IgD-negative memory B cell (primary cell): ENCODE data around the gene PPP1R2C. TPM values are rescaled to one million over a fixed set of nuclear protein-coding genes. Genes with fewer than 3 reads are reported as not detected.

Experiments used
- H3K27ac Mint-ChIP-seq, 3 donors: one replicate each; pipeline ENCODE4 v1.8.0; 2020 to 2022; ENCODE audit warnings: mild to moderate bottlenecking in 3 of 3, mixed read lengths in 3 of 3, moderate library complexity in 1 of 3
- H3K27me3 Mint-ChIP-seq: one replicate; pipeline ENCODE4 v1.8.0; 2021; ENCODE audit warnings: mixed read lengths
- H3K36me3 Mint-ChIP-seq: one replicate; pipeline ENCODE4 v1.8.0; 2020; ENCODE audit warnings: mild to moderate bottlenecking, mixed read lengths
- H3K4me1 Mint-ChIP-seq, 3 donors: one replicate each; pipeline ENCODE4 v1.8.0; 2020 to 2022; ENCODE audit warnings: mixed read lengths in 3 of 3, mild to moderate bottlenecking in 1 of 3
- H3K4me3 Mint-ChIP-seq, 4 donors: one replicate each; pipeline ENCODE4 v1.8.0; 2020 to 2022; ENCODE audit warnings: mild to moderate bottlenecking in 4 of 4, mixed read lengths in 4 of 4, moderate library complexity in 3 of 4
- H3K9me3 Mint-ChIP-seq, 3 donors: one replicate each; pipeline ENCODE4 v1.8.0; 2020 to 2021; ENCODE audit warnings: mixed read lengths in 3 of 3, mild to moderate bottlenecking in 1 of 3
- polyA plus RNA-seq: library from polyadenylated mRNA; unstranded; fragments of 300-500 nt; fragmentation: Illumina TruSeq; gene quantifications from one replicate; pipeline ENCODE4 v1.2.3, GENCODE V29; 2021

The PPP1R2C gene
- 4.6 TPM for polyA plus RNA-seq

GRCh38 chrX:42778096-42778495 is at the start of gene PPP1R2C:
Gene PPP1R2C (minus strand): TSS chrX:42778163. CDS start chrX:42778079, 84 bp downstream.
- Mint-ChIP-seq H3K9me3 (peaks cover 3 to 9% (median 5%) of the 10 kb centered on the region in 3 donors), H3K36me3 (no peaks in the 10 kb centered on the region), H3K4me1 (peaks cover 10 to 24% (median 18%) of the 10 kb centered on the region in 3 donors), H3K27me3 (peaks cover 4% of the 10 kb centered on the region), H3K27ac (peak within 1 kb of the TSS in 2 of 3 donors; percentile 76 to 86), H3K4me3 (peak within 1 kb of the TSS; percentile 21 to 78 (median 38))

DNA sequence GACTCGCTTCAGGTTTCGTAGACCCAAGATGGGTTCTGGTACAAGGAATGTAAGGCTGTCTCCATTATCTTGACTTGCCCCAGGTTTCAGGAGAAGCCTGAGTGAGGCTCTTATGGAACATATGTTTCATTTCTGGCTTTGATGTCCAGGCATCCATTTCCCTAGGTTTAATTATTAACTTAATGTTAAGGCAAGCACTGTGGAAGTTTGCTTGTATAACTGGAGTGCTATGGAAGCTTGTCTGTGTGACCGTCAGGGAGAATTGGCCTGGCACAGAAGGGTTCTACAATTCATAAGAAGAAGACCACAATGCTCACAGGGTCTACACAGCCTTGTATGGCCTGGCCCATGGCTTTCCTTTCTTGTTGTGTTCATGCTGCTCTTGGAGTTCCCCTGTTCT is 47.2 kb upstream of the PPP1R2C start:
- no peak overlapping the region for H3K4me3 Mint-ChIP-seq

GRCh38 chrX:42824541-42824940 is 46.6 kb upstream of the PPP1R2C start:
- Mint-ChIP-seq H3K36me3 (peaks cover 7% of the 10 kb centered on the region), H3K27ac (peak overlapping the region in 1 of 3 donors; percentile 47), H3K4me1 (peaks cover 0 to 2% (median 0%) of the 10 kb centered on the region in 3 donors), H3K4me3 (no peak overlapping the region), H3K27me3 (peaks cover 2% of the 10 kb centered on the region), H3K9me3 (peaks cover under 1 to 4% (median 3%) of the 10 kb centered on the region in 3 donors)

More for the DNA sequence above, 47.2 kb upstream of the PPP1R2C start:
- Mint-ChIP-seq H3K9me3 (peaks cover 2 to 4% (median 3%) of the 10 kb centered on the region in 3 donors), H3K4me1 (peaks cover 0 to 2% (median 0%) of the 10 kb centered on the region in 3 donors), H3K27me3 (peaks cover 2% of the 10 kb centered on the region), H3K36me3 (peaks cover 4% of the 10 kb centered on the region), H3K27ac (no peak overlapping the region)

DNA sequence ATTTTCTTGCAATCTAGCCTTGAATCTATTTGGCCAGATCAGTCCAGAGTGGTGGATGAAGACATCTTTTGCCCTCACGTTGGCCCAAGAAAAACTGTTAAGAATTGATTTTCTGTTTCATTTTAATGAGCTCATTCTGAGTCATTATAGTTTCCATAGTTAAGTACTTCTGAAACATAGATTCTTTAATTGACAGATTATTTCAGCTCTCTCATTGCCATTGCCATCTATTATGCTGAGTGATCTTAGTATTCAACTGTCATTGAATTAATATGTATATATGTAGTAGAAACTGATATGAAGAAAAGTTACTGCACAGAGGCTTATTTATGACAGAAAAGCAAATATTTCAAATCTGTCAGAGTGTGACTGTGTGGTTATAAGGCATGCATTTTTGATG is 45.5 kb upstream of the PPP1R2C start:
- Mint-ChIP-seq H3K4me1 (peaks cover 0 to 2% (median 0%) of the 10 kb centered on the region in 3 donors), H3K36me3 (peaks cover 7% of the 10 kb centered on the region), H3K9me3 (peaks cover 0 to 4% (median 4%) of the 10 kb centered on the region in 3 donors), H3K27me3 (no peaks in the 10 kb centered on the region), H3K4me3 (no peak overlapping the region), H3K27ac (no peak overlapping the region)

- Mint-ChIP-seq H3K9me3 (peaks cover 0 to 5% (median 4%) of the 10 kb centered on the region in 3 donors), H3K4me3 (no peak overlapping the region), H3K27me3 (no peaks in the 10 kb centered on the region), H3K27ac (no peak overlapping the region), H3K36me3 (peaks cover 7% of the 10 kb centered on the region), H3K4me1 (peaks cover 0 to 2% (median 0%) of the 10 kb centered on the region in 3 donors)
Observed at GRCh38 chrX:42821803-42822443, 44.0 kb upstream of the PPP1R2C start.

DNA sequence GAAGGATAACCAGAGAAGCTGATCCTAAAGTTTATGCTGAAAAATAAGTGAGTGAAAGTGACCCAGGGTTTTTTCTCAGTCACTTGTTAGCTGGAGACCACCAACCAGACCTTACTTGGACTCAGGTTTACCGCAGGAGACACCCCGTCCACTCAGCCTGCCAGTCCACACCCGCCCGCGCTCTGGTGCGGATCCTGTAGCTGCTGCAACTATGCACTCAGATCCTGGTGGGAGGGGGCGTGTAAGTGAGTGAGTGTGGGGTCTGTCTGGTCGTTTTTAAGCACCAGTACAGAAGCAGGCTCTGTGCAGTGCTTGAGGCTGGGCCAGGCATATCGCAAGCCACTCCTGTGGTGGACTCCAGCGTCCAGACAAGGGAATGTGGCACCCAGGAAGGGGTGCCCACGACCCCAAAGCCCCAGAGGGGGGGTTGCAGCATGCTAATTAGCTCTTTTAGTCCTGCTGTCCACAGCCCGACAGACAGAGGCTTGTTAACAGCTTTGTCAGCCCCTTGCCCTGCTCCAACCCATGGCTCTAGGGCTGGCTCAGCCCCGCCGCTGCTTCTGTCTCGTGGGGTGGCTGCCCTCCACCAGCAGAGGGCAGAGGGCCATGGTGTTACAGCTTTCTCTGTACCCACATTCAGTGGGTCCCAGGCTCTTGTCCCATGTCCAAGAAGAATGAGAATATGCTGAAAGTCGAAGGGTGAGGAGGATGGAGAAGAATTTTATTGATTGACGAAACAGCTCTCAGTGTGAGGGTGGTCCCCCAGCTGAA is 40.4 kb upstream of the PPP1R2C start:
- Mint-ChIP-seq H3K36me3 (peaks cover 6% of the 10 kb centered on the region), H3K4me3 (peak overlapping the region in 1 of 4 donors; percentile 27), H3K27ac (no peak overlapping the region), H3K27me3 (no peaks in the 10 kb centered on the region), H3K9me3 (peaks cover 2 to 18% (median 10%) of the 10 kb centered on the region in 3 donors), H3K4me1 (no peaks in the 10 kb centered on the region)

DNA sequence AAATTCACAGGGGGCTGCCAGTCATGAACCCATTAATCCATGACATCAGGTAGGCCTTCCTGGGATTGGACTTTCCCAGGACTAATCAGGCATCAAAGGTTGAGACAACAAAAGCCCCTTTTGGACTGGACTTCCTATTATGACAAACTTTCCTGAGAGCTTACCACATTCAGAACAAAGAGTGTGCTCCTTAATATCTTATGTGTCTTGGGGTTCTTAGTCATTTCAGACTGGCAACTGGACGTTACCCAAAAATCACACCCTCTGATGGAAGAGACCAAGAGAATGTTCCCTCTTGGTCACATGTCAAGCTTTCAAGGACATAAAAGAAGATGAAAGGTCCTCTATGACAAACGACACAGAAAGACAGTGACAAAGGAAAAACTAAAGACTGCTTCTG is 31.6 kb upstream of the PPP1R2C start:
- Mint-ChIP-seq H3K27me3 (no peaks in the 10 kb centered on the region), H3K27ac (no peak overlapping the region), H3K36me3 (peaks cover 3% of the 10 kb centered on the region), H3K4me1 (peaks cover 14 to 23% (median 15%) of the 10 kb centered on the region in 3 donors), H3K9me3 (peaks cover 0 to 13% (median 0%) of the 10 kb centered on the region in 3 donors), H3K4me3 (no peak overlapping the region)

DNA sequence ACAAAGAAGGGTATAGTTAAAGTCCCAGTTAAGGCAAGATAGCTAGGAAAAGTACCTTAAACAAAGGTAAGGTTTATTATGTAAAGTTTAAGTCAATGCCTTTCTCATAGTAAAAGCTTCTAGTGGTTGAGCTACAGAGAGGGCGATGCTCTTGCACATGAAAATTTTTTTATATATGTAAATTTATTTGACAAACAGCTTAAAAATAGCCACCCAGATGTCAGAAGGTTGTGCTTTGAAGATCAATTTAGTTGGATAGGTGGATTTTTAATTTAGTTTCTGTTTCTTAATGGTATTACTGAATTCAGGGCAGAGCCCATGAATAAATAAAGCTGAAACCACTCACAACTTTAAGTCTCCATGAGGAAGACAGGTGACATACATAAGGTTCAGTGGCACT is 29.4 kb upstream of the PPP1R2C start:
- H3K27ac Mint-ChIP-seq, result peak overlapping the region in 1 of 3 donors; percentile 19
- peaks cover 0 to 8% (median 0%) of the 10 kb centered on the region in 3 donors for H3K9me3 Mint-ChIP-seq

GRCh38 chrX:42804524-42804923 is 26.6 kb upstream of the PPP1R2C start:
- peaks cover 3% of the 10 kb centered on the region for H3K36me3 Mint-ChIP-seq
- no peak overlapping the region for H3K4me3 Mint-ChIP-seq
- peaks cover 4 to 11% (median 8%) of the 10 kb centered on the region in 3 donors for H3K4me1 Mint-ChIP-seq
- H3K27ac Mint-ChIP-seq, result no peak overlapping the region
- H3K27me3 Mint-ChIP-seq, result peaks cover 2% of the 10 kb centered on the region
- H3K9me3 Mint-ChIP-seq, result no peaks in the 10 kb centered on the region

More for the DNA sequence above, 29.4 kb upstream of the PPP1R2C start:
- peaks cover 3% of the 10 kb centered on the region for H3K36me3 Mint-ChIP-seq
- peaks cover 9 to 19% (median 10%) of the 10 kb centered on the region in 3 donors for H3K4me1 Mint-ChIP-seq
- H3K4me3 Mint-ChIP-seq, result no peak overlapping the region
- peaks cover 2% of the 10 kb centered on the region for H3K27me3 Mint-ChIP-seq

- Mint-ChIP-seq H3K4me1 (peaks cover 4 to 10% (median 8%) of the 10 kb centered on the region in 3 donors), H3K9me3 (peaks cover 0 to 4% (median 0%) of the 10 kb centered on the region in 3 donors), H3K27ac (no peak overlapping the region), H3K27me3 (peaks cover 2% of the 10 kb centered on the region), H3K36me3 (peaks cover 3% of the 10 kb centered on the region), H3K4me3 (no peak overlapping the region)
Observed at GRCh38 chrX:42803320-42803719, 25.4 kb upstream of the PPP1R2C start.

DNA sequence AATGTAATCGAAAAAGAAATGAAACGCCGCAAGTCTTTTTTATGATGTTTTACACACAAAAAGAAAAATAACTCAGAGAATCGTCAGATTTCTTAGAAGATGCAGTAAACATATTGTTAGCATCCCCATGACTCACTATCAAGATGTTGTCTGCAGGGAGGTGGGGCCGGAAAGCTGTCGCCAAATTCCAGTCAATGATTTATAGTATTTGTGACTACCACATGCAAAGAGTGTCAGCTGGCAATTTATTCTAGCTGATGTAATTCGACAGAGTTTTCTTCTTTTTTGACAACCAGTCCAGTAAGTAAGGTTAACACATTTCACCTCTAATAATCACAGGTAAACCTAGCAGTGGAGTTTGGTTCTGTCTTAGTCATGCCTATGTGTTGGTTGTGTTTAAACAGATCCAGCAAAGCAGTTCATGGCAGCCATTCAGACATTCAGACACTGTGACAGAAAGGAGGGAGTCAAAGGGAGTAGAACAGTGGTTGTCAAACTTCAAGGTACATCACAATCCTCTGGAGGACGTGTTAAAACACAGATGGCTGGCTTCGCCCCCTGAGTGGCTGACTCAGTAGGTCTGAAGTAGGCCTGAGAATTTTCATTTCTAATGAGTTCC is 19.8 kb upstream of the PPP1R2C start:
- Mint-ChIP-seq H3K27me3 (no peaks in the 10 kb centered on the region), H3K36me3 (no peaks in the 10 kb centered on the region), H3K4me3 (no peak overlapping the region), H3K4me1 (peaks cover 3 to 5% (median 4%) of the 10 kb centered on the region in 3 donors), H3K27ac (no peak overlapping the region), H3K9me3 (peaks cover 0 to 5% (median 5%) of the 10 kb centered on the region in 3 donors)

DNA sequence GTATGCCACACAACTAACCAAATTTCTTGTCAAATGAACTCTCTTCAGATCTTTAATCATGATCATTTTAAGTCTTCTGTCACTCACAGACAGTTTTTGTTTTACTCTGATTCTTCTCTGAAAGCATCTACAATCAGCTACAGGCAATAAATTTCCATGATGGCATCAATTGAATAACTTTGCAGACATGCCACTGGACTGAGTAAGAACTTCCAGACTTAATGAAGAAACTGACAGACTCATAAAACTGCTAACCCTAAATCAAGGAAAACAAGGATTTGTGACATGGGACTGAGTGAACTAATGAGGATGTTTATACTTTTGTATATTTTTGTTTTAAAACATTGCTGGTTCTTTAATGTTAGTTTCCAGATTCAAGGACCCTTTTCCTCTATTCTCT is 5.5 kb upstream of the PPP1R2C start:
- peaks cover 0 to 4% (median 0%) of the 10 kb centered on the region in 3 donors for H3K4me1 Mint-ChIP-seq

DNA sequence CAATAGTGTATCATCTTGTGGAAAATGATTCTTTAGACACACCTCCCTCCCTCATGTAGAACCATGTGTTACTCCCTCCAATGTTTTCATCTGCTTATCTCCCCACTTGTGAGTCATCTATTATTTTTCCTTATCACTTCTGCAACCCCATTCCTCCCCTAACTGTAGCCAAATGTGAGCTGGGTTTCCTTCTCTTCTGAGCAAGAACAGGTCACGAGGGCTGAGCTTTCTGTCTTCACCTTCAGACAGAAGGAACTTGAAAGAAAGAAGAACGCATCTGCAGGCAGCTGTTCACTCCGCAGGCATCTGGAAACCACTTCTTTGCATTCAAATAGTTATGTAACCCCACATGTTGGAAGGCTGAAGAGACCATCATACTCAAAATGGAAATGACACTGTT is 1.8 kb downstream of the PPP1R2C start:
- Mint-ChIP-seq H3K27me3 (peaks cover 4% of the 10 kb centered on the region), H3K9me3 (peaks cover 3 to 9% (median 5%) of the 10 kb centered on the region in 3 donors), H3K27ac (peak overlapping the region in 2 of 3 donors; percentile 5 to 27), H3K4me3 (peak overlapping the region in 2 of 4 donors; percentile 1), H3K4me1 (peaks cover 15 to 33% (median 28%) of the 10 kb centered on the region in 3 donors), H3K36me3 (no peaks in the 10 kb centered on the region)

More for the DNA sequence above, 5.5 kb upstream of the PPP1R2C start:
- Mint-ChIP-seq H3K4me3 (no peak overlapping the region), H3K27ac (no peak overlapping the region), H3K36me3 (no peaks in the 10 kb centered on the region), H3K9me3 (peaks cover 7 to 9% (median 7%) of the 10 kb centered on the region in 3 donors), H3K27me3 (peaks cover 6% of the 10 kb centered on the region)

DNA sequence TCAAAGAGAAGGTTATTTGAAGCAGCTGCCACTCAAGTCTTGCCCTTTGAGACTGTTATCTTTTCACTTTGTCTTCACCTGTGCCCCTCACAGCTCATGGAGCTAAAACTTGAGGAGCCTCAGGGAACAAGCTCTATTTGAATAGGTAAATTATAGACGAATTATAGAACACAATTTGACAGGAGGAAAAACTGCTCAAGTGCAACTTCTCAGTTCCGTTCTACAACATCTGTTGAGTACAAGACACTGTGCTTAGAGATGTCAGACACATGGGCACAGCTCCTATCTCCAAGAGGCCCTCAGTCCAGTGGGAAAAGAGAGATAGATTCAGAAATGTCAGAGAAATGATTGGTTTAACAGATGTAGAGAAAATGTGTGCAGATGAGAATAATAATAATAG is 5.1 kb downstream of the PPP1R2C start:
- Mint-ChIP-seq H3K4me3 (peak overlapping the region in 1 of 4 donors; percentile 9), H3K27me3 (peaks cover 3% of the 10 kb centered on the region), H3K27ac (peak overlapping the region in 2 of 3 donors; percentile 43 to 74), H3K9me3 (peaks cover 0 to 4% (median 3%) of the 10 kb centered on the region in 3 donors), H3K4me1 (peaks cover 15 to 28% (median 28%) of the 10 kb centered on the region in 3 donors), H3K36me3 (no peaks in the 10 kb centered on the region)
